Measurements from ENCODE around the gene ITPR2. TPM values are rescaled to one million over a fixed set of nuclear protein-coding genes. Genes with fewer than 3 reads are reported as not detected.

ITPR2 gene
- total RNA-seq, 1 donor from 2014 or later, result 16.7 TPM

GRCh38 chr12:26808766-26809476, 24.1 kb downstream of the ITPR2 start:
- Mint-ChIP-seq H3K4me1 (peaks cover 20% of the 10 kb centered on the region), H3K36me3 (ENCODE audit: low read depth) (no peaks in the 10 kb centered on the region), H3K27me3 (ENCODE audit: low read depth) (no peaks in the 10 kb centered on the region), H3K27ac (ENCODE audit: unreplicated experiment) (no peak overlapping the region), H3K4me3 (no peak overlapping the region), H3K9me3 (no peaks in the 10 kb centered on the region)
- DNase-seq (ENCODE audit: low read depth, low spot score), result no peak
- TF ChIP-seq, protein P1, sequence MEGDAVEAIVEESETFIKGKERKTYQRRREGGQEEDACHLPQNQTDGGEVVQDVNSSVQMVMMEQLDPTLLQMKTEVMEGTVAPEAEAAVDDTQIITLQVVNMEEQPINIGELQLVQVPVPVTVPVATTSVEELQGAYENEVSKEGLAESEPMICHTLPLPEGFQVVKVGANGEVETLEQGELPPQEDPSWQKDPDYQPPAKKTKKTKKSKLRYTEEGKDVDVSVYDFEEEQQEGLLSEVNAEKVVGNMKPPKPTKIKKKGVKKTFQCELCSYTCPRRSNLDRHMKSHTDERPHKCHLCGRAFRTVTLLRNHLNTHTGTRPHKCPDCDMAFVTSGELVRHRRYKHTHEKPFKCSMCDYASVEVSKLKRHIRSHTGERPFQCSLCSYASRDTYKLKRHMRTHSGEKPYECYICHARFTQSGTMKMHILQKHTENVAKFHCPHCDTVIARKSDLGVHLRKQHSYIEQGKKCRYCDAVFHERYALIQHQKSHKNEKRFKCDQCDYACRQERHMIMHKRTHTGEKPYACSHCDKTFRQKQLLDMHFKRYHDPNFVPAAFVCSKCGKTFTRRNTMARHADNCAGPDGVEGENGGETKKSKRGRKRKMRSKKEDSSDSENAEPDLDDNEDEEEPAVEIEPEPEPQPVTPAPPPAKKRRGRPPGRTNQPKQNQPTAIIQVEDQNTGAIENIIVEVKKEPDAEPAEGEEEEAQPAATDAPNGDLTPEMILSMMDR (conservative IDR thresholded peaks at IDR 0.05), result no peak

- DNase-seq (ENCODE audit: low read depth, low spot score), result no peak
- Mint-ChIP-seq H3K27me3 (ENCODE audit: low read depth) (no peaks in the 10 kb centered on the region), H3K36me3 (ENCODE audit: low read depth) (no peaks in the 10 kb centered on the region), H3K4me3 (no peak overlapping the region), H3K27ac (ENCODE audit: unreplicated experiment) (no peak overlapping the region), H3K4me1 (peaks cover 33% of the 10 kb centered on the region), H3K9me3 (no peaks in the 10 kb centered on the region)
- TF ChIP-seq, protein P1 (conservative IDR thresholded peaks at IDR 0.05), result no peak
These were observed 25.7 kb downstream of the ITPR2 start for GRCh38 chr12:26807292-26807691.

DNA sequence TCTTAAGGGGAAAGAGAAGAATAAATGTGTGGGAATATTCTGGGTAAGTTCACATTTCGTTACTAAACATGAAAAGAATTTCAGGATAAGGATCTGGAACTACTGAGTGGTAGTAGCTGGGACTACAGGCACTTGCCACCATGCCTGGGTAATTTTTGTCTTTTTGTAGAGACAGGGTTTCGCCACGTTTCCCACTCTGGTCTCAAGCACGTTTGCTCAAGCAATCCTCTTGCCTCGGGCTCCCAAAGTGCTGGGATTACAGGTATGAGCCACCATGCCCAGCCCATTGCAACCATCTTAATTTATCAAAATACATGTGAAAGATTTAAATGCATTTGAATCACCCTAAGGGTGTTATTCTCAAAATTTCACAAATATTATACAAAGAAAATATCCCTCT, 26.4 kb downstream of the ITPR2 start:
- no peak overlapping the region for H3K27ac Mint-ChIP-seq (ENCODE audit: unreplicated experiment)
- H3K4me3 Mint-ChIP-seq, result no peak overlapping the region
- TF ChIP-seq, protein P1 (conservative IDR thresholded peaks at IDR 0.05), result no peak
- H3K9me3 Mint-ChIP-seq, result no peaks in the 10 kb centered on the region
- DNase-seq (ENCODE audit: low read depth, low spot score), result no peak
- H3K4me1 Mint-ChIP-seq, result peaks cover 33% of the 10 kb centered on the region
- no peaks in the 10 kb centered on the region for H3K27me3 Mint-ChIP-seq (ENCODE audit: low read depth)
- no peaks in the 10 kb centered on the region for H3K36me3 Mint-ChIP-seq (ENCODE audit: low read depth)

GRCh38 chr12:26805401-26805971, 27.5 kb downstream of the ITPR2 start:
- no peaks in the 10 kb centered on the region for H3K27me3 Mint-ChIP-seq (ENCODE audit: low read depth)
- no peak overlapping the region for H3K27ac Mint-ChIP-seq (ENCODE audit: unreplicated experiment)
- H3K4me3 Mint-ChIP-seq, result no peak overlapping the region
- DNase-seq (ENCODE audit: low read depth, low spot score), result no peak
- peaks cover 34% of the 10 kb centered on the region for H3K4me1 Mint-ChIP-seq
- no peaks in the 10 kb centered on the region for H3K36me3 Mint-ChIP-seq (ENCODE audit: low read depth)
- TF ChIP-seq, protein P1 (conservative IDR thresholded peaks at IDR 0.05), result no peak
- no peaks in the 10 kb centered on the region for H3K9me3 Mint-ChIP-seq

GRCh38 chr12:26803552-26803951, 29.4 kb downstream of the ITPR2 start:
- H3K9me3 Mint-ChIP-seq, result no peaks in the 10 kb centered on the region
- H3K4me3 Mint-ChIP-seq, result peak overlapping the region; percentile 29
- no peaks in the 10 kb centered on the region for H3K36me3 Mint-ChIP-seq (ENCODE audit: low read depth)
- no peak for DNase-seq (ENCODE audit: low read depth, low spot score)
- H3K4me1 Mint-ChIP-seq, result peaks cover 34% of the 10 kb centered on the region
- no peaks in the 10 kb centered on the region for H3K27me3 Mint-ChIP-seq (ENCODE audit: low read depth)
- TF ChIP-seq, protein P1 (conservative IDR thresholded peaks at IDR 0.05), result no peak
- peak overlapping the region; percentile 87 for H3K27ac Mint-ChIP-seq (ENCODE audit: unreplicated experiment)
